ENCODE measurements around the gene VLDLR. TPM values are rescaled to one million over a fixed set of nuclear protein-coding genes. Genes with fewer than 3 reads are reported as not detected.

The VLDLR gene
- total and polyA plus RNA-seq, 2 of the 8 experiments (the other 6 are each of a cell fraction or from before 2014, with no cell fraction given), result 24.2 to 49.1 TPM

- Histone ChIP-seq H3K4me2 (ENCODE audit: insufficient read depth in 1 of 2, low read depth in 2 of 2, low read length in 2 of 2) (peak overlapping the region; percentile 91 to 94; a peak in 3 of 4 replicates), H3K18ac (ENCODE audit: extremely low read depth, low read length) (no peak overlapping the region), H2BK15ac (ENCODE audit: low read length) (no peak overlapping the region), H3K9me3 (ENCODE audit: insufficient read depth in 2 of 2, low read depth in 1 of 2, low read length in 1 of 2) (no peaks in the 10 kb centered on the region), H3K14ac (ENCODE audit: insufficient read length) (no peak overlapping the region), H2BK12ac (ENCODE audit: low read depth, low read length) (no peak overlapping the region), H3K36me3 (ENCODE audit: control insufficient read depth in 2 of 4, insufficient read depth in 4 of 4, low read length in 3 of 4) (no peaks in the 10 kb centered on the region), H2AK5ac (ENCODE audit: low read depth, low read length) (no peak overlapping the region), H2BK5ac (ENCODE audit: low read depth, low read length) (no peak overlapping the region), H3K56ac (replicated peaks; ENCODE audit: insufficient read length, low read depth, low read length) (no peak overlapping the region), H3K79me1 (ENCODE audit: low read depth, low read length) (peaks cover 12% of the 10 kb centered on the region; the same call in 1 of the 2 replicates), H3K9ac (replicated peaks in 1 of 4; ENCODE audit: extremely low read depth in 1 of 4, low read depth in 3 of 4, low read length in 3 of 4) (no peak overlapping the region), H2AFZ (ENCODE audit: low read length) (no peak overlapping the region), H4K8ac (ENCODE audit: extremely low read depth, insufficient read depth, low read length) (no peak overlapping the region), H4K5ac (ENCODE audit: insufficient read length, low read depth, low read length) (no peak overlapping the region), H3K23me2 (ENCODE audit: low read depth, low read length) (peaks cover 15% of the 10 kb centered on the region; the same call in 1 of the 2 replicates), H3K27me3 (replicated peaks in 1 of 4; ENCODE audit: control insufficient read depth in 3 of 4, extremely low read depth in 1 of 4, insufficient read depth in 3 of 4, low read length in 3 of 4) (peaks cover 0 to 7% (median 3%) of the 10 kb centered on the region in 4 experiments; a peak in 3 of 7 replicates), H3K4me1 (replicated peaks in 1 of 4; ENCODE audit: control insufficient read depth in 3 of 4, insufficient read depth in 4 of 4, low read length in 3 of 4) (peaks cover 3 to 21% (median 16%) of the 10 kb centered on the region in 4 experiments), H4K91ac (replicated peaks; ENCODE audit: insufficient read length, low read length) (no peak overlapping the region), H3K27ac (ENCODE audit: low read depth, low read length) (no peak overlapping the region), H3K23ac (ENCODE audit: insufficient read length) (no peak overlapping the region), H3K4me3 (ENCODE audit: extremely low read depth in 1 of 4, insufficient read depth in 2 of 4, low read depth in 3 of 4, low read length in 4 of 4) (peak overlapping the region in 2 of 4 experiments; percentile 68 to 70; a peak in 3 of 8 replicates), H4K20me1 (replicated peaks in 1 of 2; ENCODE audit: control insufficient read depth in 1 of 2, insufficient read depth in 2 of 2, low read length in 2 of 2) (peaks cover 15 to 16% of the 10 kb centered on the region in 2 experiments), H3K4ac (replicated peaks; ENCODE audit: insufficient read length, low read depth, low read length) (no peak overlapping the region), H2BK20ac (ENCODE audit: low read length) (no peak overlapping the region), H3K79me2 (ENCODE audit: control insufficient read depth in 1 of 2, insufficient read depth in 2 of 2, low read length in 2 of 2) (peaks cover 17 to 77% of the 10 kb centered on the region in 2 experiments), H2BK120ac (replicated peaks; ENCODE audit: low read depth, low read length) (no peak overlapping the region)
- ChIA-PET CTCF (ENCODE audit: partially characterized antibody) (interaction anchor here (0.7 to 1.2 kb wide), 3 partner anchors 9 to 324 kb away, joined by 3 read pairs; no protein-coding TSS in a partner anchor), POLR2A (ENCODE audit: partially characterized antibody) (interaction anchor here (0.6 to 3.2 kb wide), 5 partner anchors 10 to 35 kb away, joined by 3 to 16 read pairs (median 4); no protein-coding TSS in a partner anchor)
- TF ChIP-seq TEAD4 (IDR thresholded peaks at IDR 0.05; ENCODE audit: low read depth, low read length) (peak; percentile 44; the same call in 1 of the 2 replicates), MAFK (IDR thresholded peaks at IDR 0.05; ENCODE audit: low read depth, low read length) (no peak), GTF2F1 (IDR thresholded peaks at IDR 0.05; ENCODE audit: borderline replicate concordance, low read depth, low read length) (no peak), HDAC6 (IDR thresholded peaks at IDR 0.05; ENCODE audit: low read depth, low read length) (no peak), TCF12 (IDR thresholded peaks at IDR 0.05; ENCODE audit: low read depth, low read length) (0 out of 2 replicates have a peak, but pooled peaks have one; percentile 33)
- DNase-seq (ENCODE audit: low read depth in 1 of 2, low spot score in 2 of 2), result no peak
- 100% methylated on average over 1 of the region's 1 CpG; no CpG with 5 or more reads in 1 of the 2 experiments for WGBS, 2 experiments (ENCODE audit: extremely low coverage in 1 of 2, insufficient coverage in 1 of 2, insufficient read length in 1 of 2, insufficient replicate concordance in 2 of 2, low coverage in 1 of 2, low lambda C conversion rate in 2 of 2, missing lambda C conversion rate in 1 of 2)
- FAIRE-seq, result no peak
Observed at GRCh38 chr9:2624051-2624682, 2.6 kb downstream of the VLDLR start.
